Limb (tissue), 2 donors: ENCODE measurements around the gene PPP1R13B.
"Not testable (repeated sequence)": the region's sequence is repeated elsewhere in the genome, so short reads cannot be mapped to it uniquely, and the experiment has no call there.

Experiments used
- DNase-seq, 2 donors: peaks; one replicate each; pipeline ENCODE4 v3.0.0-alpha.2; 2016; ENCODE audit errors: extremely low spot score in 2 of 2

Gene PPP1R13B

DNA sequence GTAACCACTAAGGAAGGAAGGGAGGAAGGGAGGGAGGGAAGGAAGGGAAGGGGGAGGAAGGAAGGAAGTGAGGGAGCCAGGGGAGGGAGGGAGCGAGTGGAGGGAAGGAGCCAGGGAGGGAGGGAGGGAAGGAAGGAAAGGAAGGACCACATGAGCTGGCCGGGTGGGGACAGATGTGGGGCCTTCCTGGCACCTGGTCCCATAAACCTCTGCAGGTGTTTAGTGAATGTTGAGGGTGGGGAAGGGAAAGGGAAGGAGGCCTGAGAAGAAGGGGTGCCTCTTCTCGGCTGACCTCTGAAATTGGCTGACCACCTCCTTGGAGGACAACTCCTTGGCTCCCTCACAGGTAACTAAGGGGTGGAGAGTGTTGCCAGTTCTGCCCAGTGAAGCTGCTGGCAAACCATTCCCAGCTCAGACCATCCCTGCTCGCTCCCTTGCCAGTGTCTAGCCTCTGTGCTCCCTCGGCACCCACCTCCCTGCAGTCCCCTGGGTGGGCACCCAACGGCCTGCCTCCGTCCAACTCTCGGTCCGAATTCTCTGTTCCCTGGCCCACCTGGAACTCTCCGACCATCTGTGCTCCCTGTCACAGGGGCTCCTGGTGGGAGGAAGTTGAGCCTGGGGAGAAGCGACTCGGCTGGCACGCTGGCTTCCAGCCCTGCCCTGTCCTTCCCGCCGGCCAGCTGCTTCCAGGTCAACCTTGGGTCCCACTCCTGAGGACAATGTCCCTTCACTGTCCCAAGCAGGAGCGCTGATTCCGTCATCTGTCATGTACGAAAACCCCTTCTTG is 12.2 kb upstream of the PPP1R13B start:
- no peak for DNase-seq

DNA sequence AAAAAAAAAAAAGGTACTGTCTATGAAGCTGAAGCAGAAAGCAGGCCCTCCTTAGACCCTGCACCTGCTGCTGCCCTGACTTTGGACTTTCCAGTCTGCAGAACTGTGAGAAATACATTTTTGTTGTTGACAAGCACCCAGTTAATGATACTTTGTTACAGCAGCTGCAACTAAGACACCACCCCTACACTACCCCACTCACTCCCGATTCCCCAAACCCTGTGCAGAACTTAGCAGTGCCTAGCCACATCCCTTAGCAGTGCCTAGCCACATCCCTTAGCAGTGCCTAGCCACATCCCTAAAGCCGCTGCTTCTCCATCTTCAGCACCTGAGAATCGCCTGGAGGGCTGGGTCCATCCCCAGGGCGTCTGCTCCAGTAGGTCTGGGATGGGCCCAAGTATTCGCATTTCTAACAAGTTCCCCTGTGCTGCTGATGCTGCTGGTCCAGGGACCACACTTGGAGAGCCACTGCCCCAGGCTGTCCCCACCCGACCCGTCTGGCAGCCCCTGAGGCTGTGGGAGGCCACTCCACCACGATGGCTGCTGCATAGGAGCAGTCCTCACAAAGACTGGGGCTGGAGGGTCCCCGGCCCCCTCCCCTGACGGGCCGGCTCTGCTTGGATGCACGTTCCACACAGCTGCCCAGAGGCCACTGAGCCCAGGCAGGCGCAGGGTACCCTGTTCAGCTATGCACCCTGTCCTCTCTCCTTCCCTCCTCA is 10.8 kb upstream of the PPP1R13B start:
- no peak for DNase-seq

DNA sequence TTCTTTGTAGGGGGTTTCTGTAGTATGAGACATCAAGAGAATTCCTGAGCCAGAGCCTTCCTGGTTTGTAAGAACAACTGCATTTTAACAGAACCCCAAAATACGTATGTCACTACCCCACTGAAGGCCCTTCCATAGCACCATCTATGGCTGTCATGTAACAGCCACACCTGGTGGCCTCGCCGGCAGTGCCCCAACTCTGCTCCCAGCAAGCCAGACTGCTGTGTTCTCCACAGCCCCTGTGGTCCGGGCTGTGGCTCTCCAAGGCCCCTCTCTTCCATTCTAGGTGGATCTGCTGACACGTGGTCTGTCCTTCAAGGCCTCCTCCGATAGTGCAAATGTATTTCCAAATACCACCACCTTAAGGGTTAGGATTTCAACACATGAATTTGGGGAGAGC is 9.9 kb upstream of the PPP1R13B start:
- no peak for DNase-seq

DNA sequence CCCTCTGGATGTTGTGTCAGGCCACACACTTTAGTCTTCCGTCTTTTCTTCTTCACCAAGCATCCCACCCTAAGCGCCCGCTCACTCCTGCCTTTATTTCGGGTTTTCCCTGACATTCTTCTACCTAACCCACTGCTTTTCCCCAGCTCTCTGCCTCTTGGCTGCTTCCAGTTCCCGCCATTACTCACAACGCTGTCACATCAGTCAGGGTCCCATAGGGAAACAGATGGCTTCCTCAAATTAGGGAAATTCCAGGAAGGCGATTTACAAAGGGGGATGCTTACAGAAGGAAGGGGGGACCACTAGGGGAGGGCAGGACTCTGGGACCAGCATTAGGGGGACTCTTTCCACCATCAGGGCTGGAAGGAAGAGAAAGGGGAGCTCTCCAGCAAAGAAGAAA is 9.2 kb upstream of the PPP1R13B start:
- no peak for DNase-seq

- no peak for DNase-seq
Measured at GRCh38 chr14:103856105-103856504, 8.7 kb upstream of the PPP1R13B start.

- DNase-seq = no peak
Measured at GRCh38 chr14:103855734-103856095, 8.3 kb upstream of the PPP1R13B start.

GRCh38 chr14:103854822-103855733 is 7.7 kb upstream of the PPP1R13B start:
- DNase-seq = peak in 1 of 2 donors; percentile 75

DNA sequence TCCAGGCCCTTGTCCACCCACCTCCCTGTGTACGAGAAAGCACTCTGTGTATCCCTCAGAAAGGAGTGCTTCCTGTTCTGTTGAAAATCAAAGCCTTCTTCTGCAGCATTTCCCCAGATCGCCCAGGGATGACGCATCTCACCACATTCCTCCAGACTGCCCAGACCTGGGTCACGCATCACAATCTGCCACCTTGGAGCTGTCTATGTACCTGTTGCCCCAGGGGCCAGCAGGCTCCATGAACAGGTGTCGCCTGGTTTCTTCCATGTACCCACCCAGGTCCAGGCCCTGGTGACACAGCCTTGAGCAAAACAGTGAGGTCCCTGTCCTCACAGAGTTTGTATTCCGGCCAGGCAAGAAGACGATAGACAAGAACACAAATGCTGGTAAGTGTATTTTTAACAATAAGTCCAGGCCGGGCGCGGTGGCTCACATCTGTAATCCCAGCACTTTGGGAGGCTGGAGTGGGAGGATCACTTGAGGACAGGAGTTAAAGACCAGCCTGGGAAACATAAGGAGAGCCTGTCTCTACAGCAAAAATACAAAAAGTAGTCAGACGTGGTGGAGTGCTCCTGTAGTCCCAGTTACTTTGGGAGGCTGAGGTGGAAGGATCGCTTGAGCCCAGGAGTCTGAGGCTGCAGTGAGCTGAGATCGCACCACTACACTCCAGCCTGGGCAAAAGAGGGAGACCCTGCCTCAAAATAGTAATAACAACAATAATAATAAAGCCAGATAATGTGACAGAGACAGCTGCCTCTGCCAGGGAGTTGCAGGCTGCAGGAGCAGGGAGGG is 6.8 kb upstream of the PPP1R13B start:
- no peak for DNase-seq

- no peak for DNase-seq
Measured at GRCh38 chr14:103849151-103849886, 1.9 kb upstream of the PPP1R13B start.

- DNase-seq = peak in 1 of 2 donors; percentile 52
Measured at GRCh38 chr14:103848175-103849077, 1.1 kb upstream of the PPP1R13B start.

GRCh38 chr14:103846543-103847450 is 578 bp downstream of the PPP1R13B start:
- no peak for DNase-seq

- DNase-seq = no peak
Measured at GRCh38 chr14:103846097-103846496, 1.3 kb downstream of the PPP1R13B start.

DNA sequence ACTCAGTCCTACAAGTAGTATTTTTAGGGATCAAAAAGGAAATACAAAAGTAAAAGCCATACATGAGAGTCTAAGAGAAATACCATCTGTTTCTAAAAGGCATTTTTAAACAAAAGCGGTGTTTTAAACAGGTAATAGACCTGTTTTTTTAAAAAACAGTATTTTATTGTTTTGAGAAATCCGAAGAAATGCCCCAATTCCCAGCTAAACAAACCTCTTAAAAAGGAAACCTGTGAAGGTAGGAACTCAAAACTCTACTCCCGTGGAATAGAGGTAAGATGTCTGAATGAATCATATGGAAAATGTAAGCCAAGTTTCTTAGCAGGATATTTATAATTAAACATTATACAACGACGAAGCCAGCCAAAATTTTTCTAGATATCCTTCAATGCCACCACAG is 2.0 kb downstream of the PPP1R13B start:
- no peak for DNase-seq

- not testable (repeated sequence) for DNase-seq
Measured at GRCh38 chr14:103841265-103841664, 6.1 kb downstream of the PPP1R13B start.

- DNase-seq = no peak
Measured at GRCh38 chr14:103840014-103840413, 7.4 kb downstream of the PPP1R13B start.

DNA sequence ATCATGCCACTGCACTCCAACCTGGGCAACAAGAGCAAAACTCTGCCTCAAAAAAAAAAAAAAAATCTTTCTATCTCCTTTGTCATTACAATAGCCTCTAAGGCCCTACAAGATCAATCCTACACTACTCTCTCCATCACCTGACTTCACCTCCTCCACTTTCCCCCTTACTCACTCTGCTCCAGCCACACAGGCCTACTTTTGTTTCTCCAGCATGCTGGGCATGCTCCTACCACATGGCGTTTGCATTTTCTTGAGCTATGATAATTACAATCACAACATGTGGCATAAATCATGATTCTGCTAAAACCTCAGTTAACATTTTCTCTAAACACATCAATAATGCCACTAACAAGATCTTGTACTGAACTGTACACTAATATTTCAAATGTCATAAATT is 7.8 kb downstream of the PPP1R13B start:
- DNase-seq = no peak

DNA sequence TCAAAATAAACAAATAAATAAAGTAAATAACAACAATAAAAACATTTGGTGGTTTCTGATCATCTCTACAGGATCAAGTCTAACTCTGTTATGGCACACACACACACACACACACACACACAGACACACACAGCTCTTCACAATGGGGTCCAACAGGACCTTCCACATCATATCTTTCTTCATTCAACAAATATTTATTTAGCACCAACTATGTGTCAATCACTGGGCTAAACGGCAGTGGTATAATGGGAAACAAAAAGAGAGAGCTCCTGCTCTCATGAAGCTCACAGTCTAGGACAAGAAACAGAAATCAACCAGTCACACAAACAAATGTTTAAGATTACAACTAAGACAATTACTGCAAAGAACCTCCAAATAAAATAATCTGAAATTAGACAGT is 9.3 kb downstream of the PPP1R13B start:
- DNase-seq = no peak

DNA sequence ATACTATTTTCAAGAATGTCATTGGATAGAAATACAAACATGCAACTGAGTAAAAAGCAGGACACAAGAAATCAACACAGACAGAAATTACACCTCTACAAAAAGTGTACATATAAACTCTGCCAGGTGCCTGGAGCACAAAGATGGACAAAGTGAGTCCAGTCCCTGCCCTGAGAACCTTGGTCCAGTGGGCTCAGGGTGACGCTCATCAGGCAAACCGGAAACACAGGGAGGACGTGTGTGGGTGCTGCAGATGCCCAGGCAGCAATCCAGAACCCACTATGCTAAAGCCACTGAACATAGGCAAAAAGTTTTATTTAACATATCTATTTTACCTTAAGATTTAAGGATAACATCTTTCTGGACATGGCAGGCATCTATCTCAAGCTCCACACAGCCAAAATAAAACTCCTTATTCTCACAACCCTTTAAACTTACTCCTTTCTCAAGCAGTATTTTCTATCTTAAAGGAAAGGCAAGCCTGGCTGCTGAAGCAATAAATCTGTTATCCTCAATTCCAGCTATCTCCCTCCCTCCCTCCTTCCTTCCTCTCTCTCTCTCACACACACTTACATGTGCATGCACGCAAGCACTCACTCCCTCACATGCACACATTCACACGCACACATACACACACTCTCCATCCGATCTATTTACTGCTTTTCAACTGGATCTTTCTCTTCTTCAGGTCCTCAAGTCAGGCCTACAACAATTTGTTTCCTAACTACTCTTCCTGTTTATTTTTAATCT is 10.2 kb downstream of the PPP1R13B start:
- DNase-seq = no peak
